ENCODE results near the gene ABHD4.

DNA sequence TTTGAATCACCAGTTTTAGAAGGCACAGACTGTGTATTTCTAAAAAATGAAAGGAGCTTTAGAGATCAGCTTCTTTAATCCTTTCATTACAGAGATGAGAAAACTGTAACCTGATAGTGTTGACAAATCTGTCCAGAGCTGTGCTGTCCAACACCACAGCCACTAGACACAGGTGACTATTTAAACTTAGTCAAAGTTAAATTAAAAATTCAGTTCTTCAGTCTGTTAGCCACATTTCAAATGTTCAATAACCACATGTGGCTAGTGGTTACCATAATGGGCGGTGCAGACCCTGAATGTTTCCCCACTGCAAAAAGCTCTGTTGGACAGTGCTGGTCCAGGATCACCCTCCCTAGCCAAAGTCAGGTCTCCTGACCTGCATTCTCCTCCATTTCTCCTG is 30.7 kb upstream of the ABHD4 start:
- TF ChIP-seq, protein P1, sequence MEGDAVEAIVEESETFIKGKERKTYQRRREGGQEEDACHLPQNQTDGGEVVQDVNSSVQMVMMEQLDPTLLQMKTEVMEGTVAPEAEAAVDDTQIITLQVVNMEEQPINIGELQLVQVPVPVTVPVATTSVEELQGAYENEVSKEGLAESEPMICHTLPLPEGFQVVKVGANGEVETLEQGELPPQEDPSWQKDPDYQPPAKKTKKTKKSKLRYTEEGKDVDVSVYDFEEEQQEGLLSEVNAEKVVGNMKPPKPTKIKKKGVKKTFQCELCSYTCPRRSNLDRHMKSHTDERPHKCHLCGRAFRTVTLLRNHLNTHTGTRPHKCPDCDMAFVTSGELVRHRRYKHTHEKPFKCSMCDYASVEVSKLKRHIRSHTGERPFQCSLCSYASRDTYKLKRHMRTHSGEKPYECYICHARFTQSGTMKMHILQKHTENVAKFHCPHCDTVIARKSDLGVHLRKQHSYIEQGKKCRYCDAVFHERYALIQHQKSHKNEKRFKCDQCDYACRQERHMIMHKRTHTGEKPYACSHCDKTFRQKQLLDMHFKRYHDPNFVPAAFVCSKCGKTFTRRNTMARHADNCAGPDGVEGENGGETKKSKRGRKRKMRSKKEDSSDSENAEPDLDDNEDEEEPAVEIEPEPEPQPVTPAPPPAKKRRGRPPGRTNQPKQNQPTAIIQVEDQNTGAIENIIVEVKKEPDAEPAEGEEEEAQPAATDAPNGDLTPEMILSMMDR (IDR thresholded peaks at IDR 0.05; ENCODE audit: low read length), result no peak
- no peak for TF ChIP-seq EZH2 (optimal IDR thresholded peaks at IDR 0.05; ENCODE audit: low read depth, low read length)

Data from MM.1S (cell line).